GM13977 (cell line): ENCODE data around the gene AK6.

Experiments used
- DNase-seq: peaks from one replicate; pipeline ENCODE4 v3.0.0; 2012; ENCODE audit warnings: low spot score
- in situ Hi-C: fragments of 300-500 bp; cut with MboI; formaldehyde crosslinking; loops from one replicate; pipeline ENCODE4 v1.12.0; 2022; ENCODE audit warnings: low sequenced_read_pairs, low pct_unique_long_range_greater_than_20kb, mixed read lengths, inconsistent platforms; ENCODE audit not compliant: unreplicated experiment
- TF ChIP-seq, protein P1 (sequence below): IDR thresholded peaks from 2 replicates; pipeline ENCODE4 v1.5.1; 2012; ENCODE audit warnings: mild to moderate bottlenecking, control low read depth; ENCODE audit not compliant: insufficient read depth; ENCODE audit errors: extremely low read depth, missing control alignments

Gene AK6

DNA sequence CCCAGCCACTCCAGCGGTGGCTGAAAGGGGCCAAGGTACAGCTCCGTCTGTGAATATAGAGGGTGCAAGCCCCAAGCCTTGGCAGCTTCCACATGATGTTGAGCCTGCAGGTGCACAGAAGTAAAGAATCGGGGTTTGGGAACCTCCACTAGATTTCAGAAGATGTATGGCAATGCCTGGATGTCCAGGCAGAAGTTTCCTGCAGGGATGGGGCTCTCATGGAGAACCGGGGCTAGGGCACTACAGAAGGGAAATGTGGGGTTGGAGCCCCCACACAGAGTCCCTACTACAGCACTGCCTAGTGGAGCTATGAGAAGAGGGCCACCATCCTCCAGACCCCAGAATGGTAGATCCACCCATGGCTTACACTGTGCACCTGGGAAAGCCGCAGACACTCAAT lies 59.9 kb downstream of the AK6 start:
- TF ChIP-seq, protein P1, sequence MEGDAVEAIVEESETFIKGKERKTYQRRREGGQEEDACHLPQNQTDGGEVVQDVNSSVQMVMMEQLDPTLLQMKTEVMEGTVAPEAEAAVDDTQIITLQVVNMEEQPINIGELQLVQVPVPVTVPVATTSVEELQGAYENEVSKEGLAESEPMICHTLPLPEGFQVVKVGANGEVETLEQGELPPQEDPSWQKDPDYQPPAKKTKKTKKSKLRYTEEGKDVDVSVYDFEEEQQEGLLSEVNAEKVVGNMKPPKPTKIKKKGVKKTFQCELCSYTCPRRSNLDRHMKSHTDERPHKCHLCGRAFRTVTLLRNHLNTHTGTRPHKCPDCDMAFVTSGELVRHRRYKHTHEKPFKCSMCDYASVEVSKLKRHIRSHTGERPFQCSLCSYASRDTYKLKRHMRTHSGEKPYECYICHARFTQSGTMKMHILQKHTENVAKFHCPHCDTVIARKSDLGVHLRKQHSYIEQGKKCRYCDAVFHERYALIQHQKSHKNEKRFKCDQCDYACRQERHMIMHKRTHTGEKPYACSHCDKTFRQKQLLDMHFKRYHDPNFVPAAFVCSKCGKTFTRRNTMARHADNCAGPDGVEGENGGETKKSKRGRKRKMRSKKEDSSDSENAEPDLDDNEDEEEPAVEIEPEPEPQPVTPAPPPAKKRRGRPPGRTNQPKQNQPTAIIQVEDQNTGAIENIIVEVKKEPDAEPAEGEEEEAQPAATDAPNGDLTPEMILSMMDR: no peak
- no peak for DNase-seq
- in situ Hi-C loops: no loop called here

DNA sequence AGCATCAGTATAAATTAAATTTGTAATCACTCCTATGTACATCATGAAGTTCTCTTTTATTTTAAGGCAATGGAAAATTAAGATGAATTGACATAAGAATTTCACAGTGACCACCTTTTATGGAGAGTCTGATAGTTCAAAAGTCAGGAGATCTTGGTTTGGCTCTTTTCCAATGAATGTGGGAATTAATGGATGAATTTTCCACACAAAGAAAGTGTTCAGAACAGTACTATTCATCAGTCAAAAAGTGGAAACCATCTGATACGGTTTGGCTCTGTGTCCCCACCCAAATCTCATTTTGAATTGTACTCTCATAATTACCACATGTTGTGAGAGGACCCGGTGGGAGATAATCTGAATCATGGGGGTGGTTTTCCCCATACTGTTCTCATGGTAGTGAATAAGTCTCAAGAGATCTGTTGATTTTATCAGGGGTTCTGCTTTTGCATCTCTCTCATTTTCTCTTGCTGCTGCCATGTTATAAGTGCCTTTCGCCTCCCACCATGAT lies 61.2 kb downstream of the AK6 start:
- in situ Hi-C loops: no loop called here
- DNase-seq: no peak
- TF ChIP-seq, protein P1: no peak

DNA sequence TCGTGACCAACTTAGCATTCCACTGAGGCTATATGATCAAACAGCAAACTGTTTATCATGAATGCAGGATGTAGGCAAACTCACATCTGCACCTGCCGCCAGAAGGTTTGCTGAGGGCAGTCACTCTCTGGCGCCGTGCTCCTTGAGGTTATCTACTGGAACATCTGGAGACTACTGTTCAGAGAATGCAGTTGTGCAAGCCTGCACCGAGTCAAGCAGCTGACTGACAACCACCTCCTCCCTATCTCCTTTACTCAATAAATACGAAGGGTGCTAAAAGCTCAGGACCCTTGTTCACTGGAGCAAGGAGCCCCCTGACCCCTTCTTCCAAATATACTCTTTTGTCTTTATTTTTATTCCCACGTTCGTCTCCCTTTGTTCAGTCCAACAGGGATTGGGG lies 63.8 kb downstream of the AK6 start:
- no peak for DNase-seq
- in situ Hi-C loops: no loop called here
- TF ChIP-seq, protein P1: no peak
